PC-9 (cell line): ENCODE results near the gene ATXN1.

Experiments
- CTCF ChIP-seq: fragments of 200-600 bp; sonication (generic); conservative IDR thresholded peaks from 2 replicates; pipeline ENCODE4 v1.6.1; 2017; ENCODE audit warnings: mixed run types, antibody characterized with exemption, mild to moderate bottlenecking, moderate library complexity
- EZH2 ChIP-seq: fragments of 200-600 bp; sonication (generic); IDR thresholded peaks from 2 replicates; pipeline ENCODE4 v1.8.0; 2017; ENCODE audit warnings: antibody characterized with exemption, low read depth

GRCh38 chr6:16249971-16250370 is 511.3 kb downstream of the ATXN1 start:
- TF ChIP-seq CTCF (no peak), EZH2 (no peak)
